Urinary bladder (tissue), 4 donors: ENCODE data around the gene MYH2. TPM values are rescaled to one million over a fixed set of nuclear protein-coding genes. Genes with fewer than 3 reads are reported as not detected.
"Not testable (repeated sequence)": the region's sequence is repeated elsewhere in the genome, so short reads cannot be mapped to it uniquely, and the experiment has no call there.

Source experiments
- DNase-seq: peaks from one replicate; pipeline ENCODE4 v3.0.0-alpha.2; 2015; ENCODE audit errors: extremely low spot score
- H3K27ac ChIP-seq: one replicate; pipeline ENCODE4 v1.5.1; 2013; ENCODE audit warnings: low read depth, mild to moderate bottlenecking, moderate library complexity
- H3K36me3 ChIP-seq: one replicate; pipeline ENCODE4 v1.6.1; 2013; ENCODE audit warnings: mild to moderate bottlenecking, moderate library complexity; ENCODE audit not compliant: insufficient read depth
- H3K4me1 ChIP-seq: one replicate; pipeline ENCODE4 v1.6.1; 2013; ENCODE audit warnings: mild to moderate bottlenecking, moderate library complexity; ENCODE audit not compliant: insufficient read depth
- H3K4me3 ChIP-seq: one replicate; pipeline ENCODE4 v1.5.1; 2013; ENCODE audit warnings: low read depth, low read length
- WGBS: extraction: QIAGEN DNeasy Blood & Tissue Kit; methylation state at CpG from one replicate; pipeline ENCODE4 v1.1.7; 2013; 5-methylcytosine and 5-hydroxymethylcytosine counted together
- polyA plus RNA-seq: library from polyadenylated mRNA; stranded (reverse); fragments of 200-250 nt; gene quantifications from one replicate; pipeline ENCODE4 v1.2.3, GENCODE V29; 2013
- total RNA-seq: library from RNA; depleted of rRNA; stranded (reverse); fragments of >200 nt; gene quantifications from one replicate; pipeline ENCODE4 v1.2.3, GENCODE V29; 2014
- donor health status: healthy with polysubstance abuse.
- donor health status: healthy.

The MYH2 gene
- total and polyA plus RNA-seq, 2 donors: 0.15 to 1.7 TPM

GRCh38 chr17:10541179-10541578 is 8.3 kb downstream of the MYH2 start:
- WGBS: 90% methylated on average over 6 of the region's 6 CpGs
- H3K27ac ChIP-seq, DNase-seq, H3K4me3 ChIP-seq, H3K36me3 ChIP-seq, H3K4me1 ChIP-seq: not testable (repeated sequence)

- Histone ChIP-seq H3K36me3 (no peaks in the 10 kb centered on the region), H3K4me1 (no peaks in the 10 kb centered on the region), H3K4me3 (no peak overlapping the region), H3K27ac (no peak overlapping the region)
- DNase-seq: no peak
- WGBS: 86% methylated on average over 1 of the region's 1 CpG
Observed at GRCh38 chr17:10532026-10532425, 17.4 kb downstream of the MYH2 start.

GRCh38 chr17:10527419-10527818 is 22.0 kb downstream of the MYH2 start:
- no peaks in the 10 kb centered on the region for H3K4me1 ChIP-seq
- H3K4me3 ChIP-seq: no peak overlapping the region
- no peak for DNase-seq
- no peaks in the 10 kb centered on the region for H3K36me3 ChIP-seq
- 79% methylated on average over 6 of the region's 6 CpGs for WGBS
- H3K27ac ChIP-seq: no peak overlapping the region

GRCh38 chr17:10526517-10526916 is 22.9 kb downstream of the MYH2 start:
- 88% methylated on average over 11 of the region's 11 CpGs for WGBS
- no peak overlapping the region for H3K27ac ChIP-seq
- DNase-seq: no peak
- H3K4me1 ChIP-seq: no peaks in the 10 kb centered on the region
- H3K4me3 ChIP-seq: no peak overlapping the region
- H3K36me3 ChIP-seq: no peaks in the 10 kb centered on the region

- no peak for DNase-seq
- Histone ChIP-seq H3K4me1 (no peaks in the 10 kb centered on the region), H3K27ac (no peak overlapping the region), H3K36me3 (no peaks in the 10 kb centered on the region), H3K4me3 (no peak overlapping the region)
- 93% methylated on average over 7 of the region's 7 CpGs for WGBS
Observed at GRCh38 chr17:10523064-10523463, 26.4 kb downstream of the MYH2 start.

- DNase-seq: no peak
- H3K36me3 ChIP-seq: no peaks in the 10 kb centered on the region
- H3K4me3 ChIP-seq: no peak overlapping the region
- H3K4me1 ChIP-seq: no peaks in the 10 kb centered on the region
- H3K27ac ChIP-seq: no peak overlapping the region
Observed at GRCh38 chr17:10521949-10522348, 27.5 kb downstream of the MYH2 start.

GRCh38 chr17:10518271-10519037 is 31.0 kb downstream of the MYH2 start, which contains the start of gene MYH1:
Gene MYH1, minus strand, starts transcription at chr17:10518542. Its CDS starts 1,900 bp downstream, at chr17:10516642.
- no peaks in the 10 kb centered on the region for H3K36me3 ChIP-seq
- H3K27ac ChIP-seq: no peak within 1 kb of the TSS
- no peak within 1 kb of the TSS for H3K4me3 ChIP-seq
- no peak for DNase-seq
- 65% methylated on average over 11 of the region's 11 CpGs for WGBS
- H3K4me1 ChIP-seq: no peaks in the 10 kb centered on the region

- no peak for DNase-seq
- no peaks in the 10 kb centered on the region for H3K36me3 ChIP-seq
- no peak overlapping the region for H3K27ac ChIP-seq
- no peak overlapping the region for H3K4me3 ChIP-seq
- H3K4me1 ChIP-seq: no peaks in the 10 kb centered on the region
Observed at GRCh38 chr17:10516638-10517037, 32.8 kb downstream of the MYH2 start.

- H3K4me3 ChIP-seq: no peak overlapping the region
Observed at GRCh38 chr17:10516065-10516464, 33.4 kb downstream of the MYH2 start.

GRCh38 chr17:10513299-10514067 is 36.0 kb downstream of the MYH2 start:
- no peak for DNase-seq
- Histone ChIP-seq H3K36me3 (no peaks in the 10 kb centered on the region), H3K4me1 (no peaks in the 10 kb centered on the region), H3K4me3 (no peak overlapping the region), H3K27ac (no peak overlapping the region)
- 62% methylated on average over 6 of the region's 6 CpGs for WGBS

More at GRCh38 chr17:10516065-10516464, 33.4 kb downstream of the MYH2 start:
- H3K4me1 ChIP-seq: no peaks in the 10 kb centered on the region
- 83% methylated on average over 7 of the region's 7 CpGs for WGBS
- no peak for DNase-seq
- H3K36me3 ChIP-seq: no peaks in the 10 kb centered on the region
- no peak overlapping the region for H3K27ac ChIP-seq

GRCh38 chr17:10512856-10513255 is 36.6 kb downstream of the MYH2 start:
- DNase-seq: no peak
- no peak overlapping the region for H3K4me3 ChIP-seq
- 77% methylated on average over 2 of the region's 2 CpGs for WGBS
- H3K27ac ChIP-seq: no peak overlapping the region
- H3K4me1 ChIP-seq: no peaks in the 10 kb centered on the region
- H3K36me3 ChIP-seq: no peaks in the 10 kb centered on the region

- no peak for DNase-seq
- WGBS: 64% methylated on average over 3 of the region's 3 CpGs
- Histone ChIP-seq H3K27ac (no peak overlapping the region), H3K4me3 (no peak overlapping the region), H3K4me1 (no peaks in the 10 kb centered on the region), H3K36me3 (no peaks in the 10 kb centered on the region)
Observed at GRCh38 chr17:10499950-10500349, 49.5 kb downstream of the MYH2 start.

- no peaks in the 10 kb centered on the region for H3K4me1 ChIP-seq
- H3K4me3 ChIP-seq: no peak overlapping the region
- 99% methylated on average over 2 of the region's 2 CpGs for WGBS
- DNase-seq: no peak
- H3K36me3 ChIP-seq: no peaks in the 10 kb centered on the region
- no peak overlapping the region for H3K27ac ChIP-seq
Observed at GRCh38 chr17:10492004-10492403, 57.5 kb downstream of the MYH2 start.

- no peak for DNase-seq
- H3K4me3 ChIP-seq: no peak overlapping the region
- H3K36me3 ChIP-seq: no peaks in the 10 kb centered on the region
- H3K27ac ChIP-seq: no peak overlapping the region
- H3K4me1 ChIP-seq: no peaks in the 10 kb centered on the region
- WGBS: 64% methylated on average over 1 of the region's 1 CpG
Observed at GRCh38 chr17:10482252-10482651, 67.2 kb downstream of the MYH2 start.
